ENCODE data around the gene DYNLT4. TPM values are rescaled to one million over a fixed set of nuclear protein-coding genes. Genes with fewer than 3 reads are reported as not detected.

DYNLT4 gene
- polyA plus RNA-seq, 1 of the 3 experiments (the other 2 are of a cell fraction), result 0.61 TPM

DNA sequence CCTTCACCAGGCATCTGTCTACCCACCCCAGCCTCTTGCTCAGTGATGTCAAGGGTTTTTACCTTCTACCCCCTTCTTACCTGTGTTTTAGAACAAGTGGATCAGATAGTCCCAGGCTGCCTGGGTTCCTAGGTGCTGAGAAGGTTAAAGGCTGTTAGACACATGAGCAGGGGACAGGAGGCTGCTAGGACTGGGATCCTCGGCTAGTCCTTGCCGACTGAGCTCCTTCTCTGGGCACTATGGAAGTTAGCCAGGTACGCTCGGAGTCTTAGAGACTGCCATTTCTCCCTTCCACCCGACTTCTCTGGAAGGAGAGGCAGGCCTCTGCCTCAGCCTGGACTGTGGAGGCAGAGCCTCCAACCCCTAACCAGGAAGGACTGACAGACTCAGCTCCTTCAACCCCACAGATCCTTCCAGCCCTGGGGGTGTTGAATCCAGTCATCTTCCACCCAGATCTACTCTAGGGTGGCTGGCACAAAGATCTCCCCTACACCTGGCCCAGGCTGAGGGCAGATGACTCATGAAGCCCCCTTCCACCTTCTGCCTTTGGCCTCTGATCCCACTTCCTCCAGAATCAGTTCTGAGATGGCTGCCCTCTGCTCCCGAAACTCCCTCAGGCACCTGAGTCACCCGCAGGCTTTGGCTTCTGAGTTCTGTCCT, at the start of gene DYNLT4 (continued):
- TF ChIP-seq RAD21 (IDR thresholded peaks at IDR 0.05; ENCODE audit: low read length), result no peak

- Histone ChIP-seq H4K20me1 (ENCODE audit: insufficient read depth) (no peaks in the 10 kb centered on the region), H3K4me2 (no peak overlapping the region), H3K9me2 (no peaks in the 10 kb centered on the region), H3K79me2 (ENCODE audit: insufficient read depth) (no peaks in the 10 kb centered on the region), H3K4me1 (ENCODE audit: control insufficient read depth in 1 of 2, insufficient read depth in 2 of 2, low read depth in 1 of 2, low read length in 1 of 2) (no peaks in the 10 kb centered on the region), H3K27ac (ENCODE audit: low read depth in 2 of 2, low read length in 1 of 2) (no peak overlapping the region), H3K36me3 (replicated peaks in 1 of 2; ENCODE audit: control insufficient read depth in 1 of 2, insufficient read depth in 2 of 2, low read length in 1 of 2) (no peaks in the 10 kb centered on the region), H3K9me3 (no peaks in the 10 kb centered on the region), H3F3A (replicated peaks; ENCODE audit: insufficient read depth) (no peaks in the 10 kb centered on the region), H3K9ac (no peak overlapping the region), H2AFZ (ENCODE audit: low read depth) (no peak overlapping the region), H3K4me3 (ENCODE audit: low read depth in 2 of 2, low read length in 1 of 2) (no peak overlapping the region), H3K27me3 (ENCODE audit: insufficient read depth) (no peaks in the 10 kb centered on the region)
- no peak for DNase-seq
- CTCF ChIA-PET, result interaction anchor here (0.7 kb wide), 1 partner anchor 1620 kb away, joined by 3 read pairs; no protein-coding TSS in a partner anchor
- POLR2A ChIA-PET, result no interaction called here
- 94% methylated on average over 7 of the region's 7 CpGs for WGBS (ENCODE audit: low lambda C conversion rate)
- TF ChIP-seq CTCF (IDR thresholded peaks at IDR 0.05) (no peak), FOXJ3 (CRISPR knock-in tag; IDR thresholded peaks at IDR 0.05) (no peak), EP300 (IDR thresholded peaks at IDR 0.05; ENCODE audit: borderline replicate concordance in 1 of 2, low read depth in 1 of 2, low read length in 1 of 2) (no peak), CHD2 (IDR thresholded peaks at IDR 0.05; ENCODE audit: low read length, partially characterized antibody) (no peak), JUND (IDR thresholded peaks at IDR 0.05) (no peak), ZBTB33 (IDR thresholded peaks at IDR 0.05; ENCODE audit: borderline replicate concordance, low read depth) (no peak), GATA2 (CRISPR knock-in tag; IDR thresholded peaks at IDR 0.05) (no peak), RXRA (IDR thresholded peaks at IDR 0.05; ENCODE audit: borderline replicate concordance, low read depth) (no peak), EZH2phosphoT487 (IDR thresholded peaks at IDR 0.05; ENCODE audit: borderline replicate concordance, low read depth) (no peak), MXI1 (IDR thresholded peaks at IDR 0.05; ENCODE audit: low read depth, low read length) (no peak), POLR2AphosphoS5 (IDR thresholded peaks at IDR 0.05; ENCODE audit: low read depth, low read length) (no peak), RFX5 (IDR thresholded peaks at IDR 0.05; ENCODE audit: low read length) (no peak), USF2 (IDR thresholded peaks at IDR 0.05; ENCODE audit: borderline replicate concordance, low read depth, low read length) (no peak), ELF1 (IDR thresholded peaks at IDR 0.05) (no peak)
- TF ChIP-seq, protein P1, sequence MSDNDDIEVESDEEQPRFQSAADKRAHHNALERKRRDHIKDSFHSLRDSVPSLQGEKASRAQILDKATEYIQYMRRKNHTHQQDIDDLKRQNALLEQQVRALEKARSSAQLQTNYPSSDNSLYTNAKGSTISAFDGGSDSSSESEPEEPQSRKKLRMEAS (IDR thresholded peaks at IDR 0.05; ENCODE audit: low read depth), result no peak
- TF ChIP-seq, protein P2, sequence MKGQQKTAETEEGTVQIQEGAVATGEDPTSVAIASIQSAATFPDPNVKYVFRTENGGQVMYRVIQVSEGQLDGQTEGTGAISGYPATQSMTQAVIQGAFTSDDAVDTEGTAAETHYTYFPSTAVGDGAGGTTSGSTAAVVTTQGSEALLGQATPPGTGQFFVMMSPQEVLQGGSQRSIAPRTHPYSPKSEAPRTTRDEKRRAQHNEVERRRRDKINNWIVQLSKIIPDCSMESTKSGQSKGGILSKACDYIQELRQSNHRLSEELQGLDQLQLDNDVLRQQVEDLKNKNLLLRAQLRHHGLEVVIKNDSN (IDR thresholded peaks at IDR 0.05; ENCODE audit: borderline replicate concordance, low read depth), result no peak
These were observed 48.6 kb upstream of the DYNLT4 start for GRCh38 chr1:44855742-44856141.
